Stimulated activated CD4-positive, alpha-beta T cell treated with anti-CD3 and anti-CD28 coated beads, Interleukin-4, amount 100 ng/mL, for 24 hours (primary cell): Measurements from ENCODE around the gene GPR158.
"Not testable (repeated sequence)": the region's sequence is repeated elsewhere in the genome, so short reads cannot be mapped to it uniquely, and the experiment has no call there.

Experiments used
- DNase-seq: peaks from one replicate; pipeline ENCODE4 v3.0.0-alpha.2; 2020

The GPR158 gene

GRCh38 chr10:25174461-25175230, at the start of gene GPR158:
Gene GPR158, plus strand, starts transcription at chr10:25175001. Its CDS starts 420 bp downstream, at chr10:25175421.
- DNase-seq: peak; percentile 47

GRCh38 chr10:25125201-25125611, 49.6 kb upstream of the GPR158 start:
- no peak for DNase-seq

- DNase-seq: no peak
These were observed 45.2 kb upstream of the GPR158 start for GRCh38 chr10:25129592-25129991.

- no peak for DNase-seq
These were observed 43.9 kb upstream of the GPR158 start for GRCh38 chr10:25130906-25131305.

- DNase-seq: no peak
These were observed 32.5 kb upstream of the GPR158 start for GRCh38 chr10:25142116-25142864.

GRCh38 chr10:25157650-25158049, 17.2 kb upstream of the GPR158 start:
- no peak for DNase-seq

GRCh38 chr10:25159591-25159990, 15.2 kb upstream of the GPR158 start:
- DNase-seq: no peak

- DNase-seq: no peak
These were observed 12.4 kb upstream of the GPR158 start for GRCh38 chr10:25162391-25162790.

- DNase-seq: not testable (repeated sequence)
These were observed 11.3 kb upstream of the GPR158 start for GRCh38 chr10:25163464-25163863.

GRCh38 chr10:25169740-25170139, 5.1 kb upstream of the GPR158 start:
- no peak for DNase-seq

- no peak for DNase-seq
These were observed 4.2 kb upstream of the GPR158 start for GRCh38 chr10:25170627-25171026.

- no peak for DNase-seq
These were observed 973 bp downstream of the GPR158 start for GRCh38 chr10:25175527-25176420.

GRCh38 chr10:25176421-25176968, 1.7 kb downstream of the GPR158 start:
- no peak for DNase-seq

GRCh38 chr10:25177093-25177753, 2.4 kb downstream of the GPR158 start:
- DNase-seq: no peak

GRCh38 chr10:25177754-25178135, 2.9 kb downstream of the GPR158 start:
- no peak for DNase-seq

GRCh38 chr10:25178411-25178810, 3.6 kb downstream of the GPR158 start:
- no peak for DNase-seq

- no peak for DNase-seq
These were observed 6.0 kb downstream of the GPR158 start for GRCh38 chr10:25180801-25181200.

- DNase-seq: no peak
These were observed 7.8 kb downstream of the GPR158 start for GRCh38 chr10:25182636-25183035.

GRCh38 chr10:25191162-25191895, 16.5 kb downstream of the GPR158 start:
- DNase-seq: no peak

- no peak for DNase-seq
These were observed 23.4 kb downstream of the GPR158 start for GRCh38 chr10:25198151-25198550.

- no peak for DNase-seq
These were observed 32.1 kb downstream of the GPR158 start for GRCh38 chr10:25206693-25207414.
